H9 (cell line): ENCODE results near the gene TSPAN11. TPM values are rescaled to one million over a fixed set of nuclear protein-coding genes. Genes with fewer than 3 reads are reported as not detected.

Experiments
- DNase-seq: peaks from one replicate; pipeline ENCODE4 v3.0.0-alpha.2; 2017
- H2AFZ ChIP-seq: one replicate; pipeline ENCODE4 v1.6.1; 2013; ENCODE audit warnings: mild to moderate bottlenecking, low read length, control low read depth, moderate library complexity
- H2AK5ac ChIP-seq: 2 replicates; pipeline ENCODE4 v1.6.1; 2013; ENCODE audit warnings: low read length, control low read depth, mixed read lengths; ENCODE audit not compliant: insufficient read length
- H2BK120ac ChIP-seq: one replicate; pipeline ENCODE4 v1.6.1; 2013; ENCODE audit warnings: low read depth, mild to moderate bottlenecking, low read length, control low read depth, inconsistent platforms; ENCODE audit not compliant: poor library complexity, severe bottlenecking
- H2BK12ac ChIP-seq: 2 replicates; pipeline ENCODE4 v1.6.1; 2013; ENCODE audit warnings: low read length, control low read depth, mixed read lengths, low read depth; ENCODE audit not compliant: insufficient read length
- H2BK15ac ChIP-seq: 2 replicates; pipeline ENCODE4 v1.6.1; 2013; ENCODE audit warnings: low read depth, low read length, control low read depth
- H2BK20ac ChIP-seq: one replicate; pipeline ENCODE4 v1.6.1; 2013; ENCODE audit warnings: low read depth, mild to moderate bottlenecking, low read length, control low read depth, inconsistent platforms; ENCODE audit not compliant: poor library complexity, severe bottlenecking
- H2BK5ac ChIP-seq: 2 replicates; pipeline ENCODE4 v1.6.1; 2013; ENCODE audit warnings: low read length, control low read depth, mixed read lengths; ENCODE audit not compliant: insufficient read length
- H3K14ac ChIP-seq: 2 replicates; pipeline ENCODE4 v1.6.1; 2013; ENCODE audit warnings: low read length, control low read depth; ENCODE audit not compliant: insufficient read depth
- H3K18ac ChIP-seq: 2 replicates; pipeline ENCODE4 v1.6.1; 2013; ENCODE audit warnings: low read depth, mild to moderate bottlenecking, mixed read lengths, low read length, control low read depth; ENCODE audit not compliant: insufficient read length
- H3K23ac ChIP-seq: 2 replicates; pipeline ENCODE4 v1.6.1; 2013; ENCODE audit warnings: low read length, control low read depth, mixed read lengths, low read depth; ENCODE audit not compliant: insufficient read length
- H3K23me2 ChIP-seq: 2 replicates; pipeline ENCODE4 v1.6.1; 2013; ENCODE audit warnings: low read depth, mild to moderate bottlenecking, mixed read lengths, low read length, control low read depth; ENCODE audit not compliant: insufficient read length, poor library complexity, severe bottlenecking
- H3K27ac ChIP-seq: 2 replicates; pipeline ENCODE4 v1.5.1; 2013; ENCODE audit warnings: low read length, control low read depth, mixed read lengths, low read depth; ENCODE audit not compliant: insufficient read length
- H3K27me3 ChIP-seq: 2 replicates; pipeline ENCODE4 v1.6.1; 2013; ENCODE audit warnings: low read length, control low read depth, inconsistent platforms; ENCODE audit not compliant: insufficient read depth
- H3K4ac ChIP-seq: 2 replicates; pipeline ENCODE4 v1.6.1; 2013; ENCODE audit warnings: low read depth, mild to moderate bottlenecking, control low read depth, inconsistent platforms, low read length, moderate library complexity
- H3K4me1 ChIP-seq: 2 replicates; pipeline ENCODE4 v1.6.1; 2013; ENCODE audit warnings: low read length, control low read depth, inconsistent platforms; ENCODE audit not compliant: insufficient read depth
- H3K4me2 ChIP-seq: 2 replicates; pipeline ENCODE4 v1.6.1; 2013; ENCODE audit warnings: low read length, control low read depth, mixed read lengths; ENCODE audit not compliant: insufficient read length, insufficient read depth
- H3K56ac ChIP-seq: 2 replicates; pipeline ENCODE4 v1.6.1; 2013; ENCODE audit warnings: low read depth, mild to moderate bottlenecking, mixed read lengths, low read length, control low read depth; ENCODE audit not compliant: insufficient read length
- H3K79me1 ChIP-seq: 2 replicates; pipeline ENCODE4 v1.6.1; 2013; ENCODE audit warnings: low read depth, mild to moderate bottlenecking, moderate library complexity, low read length, control low read depth, inconsistent platforms; ENCODE audit not compliant: insufficient read depth, poor library complexity, severe bottlenecking
- H3K79me2 ChIP-seq: 2 replicates; pipeline ENCODE4 v1.6.1; 2013; ENCODE audit warnings: low read length, control low read depth, inconsistent platforms; ENCODE audit not compliant: insufficient read depth
- H3K9ac ChIP-seq: 2 replicates; pipeline ENCODE4 v1.6.1; 2013; ENCODE audit warnings: low read length, control low read depth, mixed read lengths; ENCODE audit not compliant: insufficient read length; ENCODE audit errors: extremely low read depth
- H3K9me3 ChIP-seq: one replicate; pipeline ENCODE4 v1.6.1; 2013; ENCODE audit warnings: low read depth, low read length, inconsistent platforms; ENCODE audit not compliant: control insufficient read depth
- H3T11ph ChIP-seq: one replicate; pipeline ENCODE4 v1.6.1; 2013; ENCODE audit warnings: mild to moderate bottlenecking, low read length, control low read depth, inconsistent platforms
- H4K20me1 ChIP-seq: one replicate; pipeline ENCODE4 v1.6.1; 2013; ENCODE audit not compliant: control insufficient read depth, insufficient read length, insufficient read depth
- H4K5ac ChIP-seq: 2 replicates; pipeline ENCODE4 v1.6.1; 2013; ENCODE audit warnings: low read depth, mild to moderate bottlenecking, mixed read lengths, low read length, control low read depth; ENCODE audit not compliant: insufficient read length
- H4K8ac ChIP-seq: replicated peaks from 2 replicates; pipeline ENCODE4 v1.6.1; 2013; ENCODE audit warnings: low read length, control low read depth, mixed read lengths, low read depth; ENCODE audit not compliant: insufficient read length
- H4K91ac ChIP-seq: 2 replicates; pipeline ENCODE4 v1.6.1; 2013; ENCODE audit warnings: low read depth, mild to moderate bottlenecking, moderate library complexity, mixed read lengths, low read length, control low read depth; ENCODE audit not compliant: insufficient read length
- H3K27ac Mint-ChIP-seq, 3 experiments: 2 replicates in 2 of 3; 3 replicates in 1 of 3; pipeline ENCODE4 v1.8.0; 2020 to 2021; ENCODE audit warnings: mixed read lengths in 3 of 3, mild to moderate bottlenecking in 1 of 3, moderate library complexity in 1 of 3
- H3K27me3 Mint-ChIP-seq: 2 replicates; pipeline ENCODE4 v1.8.0; 2021; ENCODE audit warnings: low read depth, mild to moderate bottlenecking, moderate library complexity, mixed read lengths
- H3K36me3 Mint-ChIP-seq, 3 experiments: 2 replicates in 2 of 3; 3 replicates in 1 of 3; pipeline ENCODE4 v1.8.0; 2020 to 2021; ENCODE audit warnings: low read depth in 3 of 3, mixed read lengths in 3 of 3; ENCODE audit not compliant: insufficient read depth in 1 of 3
- H3K4me1 Mint-ChIP-seq, 2 experiments: 2 replicates each; pipeline ENCODE4 v1.8.0; 2020; ENCODE audit warnings: mixed read lengths in 2 of 2
- H3K4me3 Mint-ChIP-seq, 2 experiments: 2 replicates in 1 of 2; 3 replicates in 1 of 2; pipeline ENCODE4 v1.8.0; 2020 to 2021; ENCODE audit warnings: mild to moderate bottlenecking in 2 of 2, mixed read lengths in 2 of 2, moderate library complexity in 1 of 2
- H3K9me3 Mint-ChIP-seq, 2 experiments: 2 replicates in 1 of 2; 3 replicates in 1 of 2; pipeline ENCODE4 v1.8.0; 2020; ENCODE audit warnings: mild to moderate bottlenecking in 2 of 2, mixed read lengths in 2 of 2, moderate library complexity in 1 of 2
- WGBS: extraction: QIAGEN DNeasy Blood & Tissue Kit; methylation state at CpG from one replicate; pipeline ENCODE4 v1.1.7; 2013; ENCODE audit warnings: missing lambda C conversion rate, low lambda C conversion rate, mixed read lengths; ENCODE audit not compliant: insufficient read length; ENCODE audit errors: extremely low coverage; 5-methylcytosine and 5-hydroxymethylcytosine counted together
- total RNA-seq: library from RNA; stranded (reverse); gene quantifications from 2 replicates; pipeline ENCODE4 v1.2.1, GENCODE V29; 2021
- TF ChIP-seq, protein P1 (sequence below): fragments of 200-600 bp; sonication (generic); conservative IDR thresholded peaks from 3 replicates; pipeline ENCODE4 v1.8.0; 2021; ENCODE audit warnings: antibody characterized with exemption, mild to moderate bottlenecking

Gene TSPAN11
- total RNA-seq, 1 experiment from 2014 or later = 4.2 TPM

DNA sequence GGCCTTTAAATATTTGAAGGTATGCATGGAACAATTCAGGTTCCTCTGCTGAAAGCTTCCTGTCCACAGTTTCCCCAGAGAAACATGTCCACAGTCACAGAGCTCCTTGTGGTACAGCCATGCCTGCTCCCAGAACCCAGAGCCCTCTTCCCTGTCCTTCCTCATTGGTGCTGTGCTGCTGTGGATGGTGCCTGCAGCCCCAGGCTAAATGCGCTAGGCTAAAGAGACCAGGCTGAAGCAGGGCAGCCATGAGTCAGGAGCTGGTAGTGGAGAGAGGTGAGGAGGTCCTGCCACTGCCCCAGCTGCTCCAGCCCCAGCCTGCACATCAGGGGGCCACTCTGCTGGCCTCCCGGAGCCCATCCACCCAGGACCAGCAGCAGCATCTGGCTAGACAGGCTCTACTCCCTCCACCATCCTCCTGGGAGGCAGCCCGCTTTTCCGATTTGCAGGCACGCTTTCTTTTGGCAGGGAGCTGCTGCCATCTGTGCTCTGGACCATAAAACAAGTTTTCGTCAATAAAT lies 81.8 kb downstream of the TSPAN11 start:
- Histone ChIP-seq H3K4ac (no peak overlapping the region), H2AFZ (no peak overlapping the region), H3K9me3 (no peaks in the 10 kb centered on the region), H3K18ac (no peak overlapping the region), H3K4me1 (no peaks in the 10 kb centered on the region), H3K27ac (no peak overlapping the region), H2BK5ac (no peak overlapping the region), H4K91ac (no peak overlapping the region), H2BK12ac (no peak overlapping the region), H3K79me1 (no peaks in the 10 kb centered on the region), H3K14ac (no peak overlapping the region; the same call in 1 of the 2 replicates), H2BK20ac (no peak overlapping the region), H3K23me2 (no peaks in the 10 kb centered on the region), H2AK5ac (no peak overlapping the region), H4K5ac (no peak overlapping the region), H2BK15ac (no peak overlapping the region), H3K4me2 (no peak overlapping the region), H3K56ac (no peak overlapping the region), H3T11ph (no peak overlapping the region), H3K9ac (no peak overlapping the region), H2BK120ac (no peak overlapping the region), H4K8ac (no peak overlapping the region), H3K79me2 (no peaks in the 10 kb centered on the region), H4K20me1 (no peaks in the 10 kb centered on the region), H3K27me3 (no peaks in the 10 kb centered on the region), H3K23ac (no peak overlapping the region)
- no CpG with 5 or more reads among the region's 6 CpGs for WGBS
- H3K9me3 Mint-ChIP-seq = no peaks in the 10 kb centered on the region
- DNase-seq = no peak
- peaks cover 3 to 11% of the 10 kb centered on the region in 2 experiments; a peak in 3 of 4 replicates for H3K4me1 Mint-ChIP-seq
- H3K27ac Mint-ChIP-seq = no peak overlapping the region; a peak in 1 of 7 replicates
- no peak overlapping the region for H3K4me3 Mint-ChIP-seq
- TF ChIP-seq, protein P1, sequence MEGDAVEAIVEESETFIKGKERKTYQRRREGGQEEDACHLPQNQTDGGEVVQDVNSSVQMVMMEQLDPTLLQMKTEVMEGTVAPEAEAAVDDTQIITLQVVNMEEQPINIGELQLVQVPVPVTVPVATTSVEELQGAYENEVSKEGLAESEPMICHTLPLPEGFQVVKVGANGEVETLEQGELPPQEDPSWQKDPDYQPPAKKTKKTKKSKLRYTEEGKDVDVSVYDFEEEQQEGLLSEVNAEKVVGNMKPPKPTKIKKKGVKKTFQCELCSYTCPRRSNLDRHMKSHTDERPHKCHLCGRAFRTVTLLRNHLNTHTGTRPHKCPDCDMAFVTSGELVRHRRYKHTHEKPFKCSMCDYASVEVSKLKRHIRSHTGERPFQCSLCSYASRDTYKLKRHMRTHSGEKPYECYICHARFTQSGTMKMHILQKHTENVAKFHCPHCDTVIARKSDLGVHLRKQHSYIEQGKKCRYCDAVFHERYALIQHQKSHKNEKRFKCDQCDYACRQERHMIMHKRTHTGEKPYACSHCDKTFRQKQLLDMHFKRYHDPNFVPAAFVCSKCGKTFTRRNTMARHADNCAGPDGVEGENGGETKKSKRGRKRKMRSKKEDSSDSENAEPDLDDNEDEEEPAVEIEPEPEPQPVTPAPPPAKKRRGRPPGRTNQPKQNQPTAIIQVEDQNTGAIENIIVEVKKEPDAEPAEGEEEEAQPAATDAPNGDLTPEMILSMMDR = no peak
- H3K27me3 Mint-ChIP-seq = peaks cover 6% of the 10 kb centered on the region; the same call in 1 of the 2 replicates
- H3K36me3 Mint-ChIP-seq = no peaks in the 10 kb centered on the region; a peak in 1 of 7 replicates
